C4-2B (cell line): ENCODE data around the gene VCAN.

ENCODE experiments used
- CTCF ChIP-seq: fragments of 450-650 bp; conservative IDR thresholded peaks from 2 replicates; pipeline ENCODE4 v1.5.1; 2017; ENCODE audit warnings: mild to moderate bottlenecking
- ZFX ChIP-seq: fragments of 450-650 bp; IDR thresholded peaks from 2 replicates; pipeline ENCODE4 v1.6.1; 2017

DNA sequence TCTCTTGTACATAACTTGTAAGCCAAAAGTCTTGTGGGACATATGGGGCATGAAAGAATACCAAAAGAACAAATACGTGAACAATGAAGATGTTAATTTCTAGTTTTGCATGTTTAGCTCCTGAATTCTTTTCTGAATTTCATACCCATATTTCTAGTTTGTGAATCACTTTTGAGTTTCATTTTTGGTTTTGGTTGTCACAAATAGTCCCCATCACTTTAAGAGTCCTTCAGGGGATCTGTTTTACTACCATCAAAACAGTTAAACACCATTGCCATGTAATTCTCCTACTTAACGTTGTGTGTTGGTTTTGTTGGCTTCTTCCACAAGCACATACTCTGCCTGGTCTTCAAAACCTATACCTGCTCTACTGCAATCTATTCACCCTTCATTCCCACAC is 27.0 kb downstream of the VCAN start:
- TF ChIP-seq CTCF: no peak
- no peak for TF ChIP-seq ZFX
